ENCODE results near the gene CDHR3.

DNA sequence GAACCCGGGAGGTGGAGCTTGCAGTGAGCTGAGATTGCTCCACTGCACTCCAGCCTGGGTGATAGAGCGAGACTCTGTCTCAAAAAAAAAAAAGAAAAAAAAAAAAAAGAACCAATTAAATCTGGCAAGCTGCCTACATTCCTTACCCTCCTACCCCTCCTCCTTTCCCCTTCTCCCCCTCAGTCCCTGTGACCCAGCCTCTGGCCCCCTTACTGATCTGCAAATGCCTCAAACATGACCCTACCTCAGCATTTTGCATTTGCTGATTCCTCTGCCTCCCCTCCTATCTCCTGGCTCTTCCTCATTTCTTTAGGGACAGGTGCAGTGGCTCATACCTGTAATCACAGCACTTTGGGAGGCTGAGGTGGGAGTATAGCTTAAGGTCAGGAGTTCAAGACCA, 19.3 kb downstream of the CDHR3 start:
- TF ChIP-seq GATA3 (IDR thresholded peaks at IDR 0.05; ENCODE audit: low read depth, low read length) (no peak), GATA2 (IDR thresholded peaks at IDR 0.05; ENCODE audit: low read depth, low read length) (no peak)
